ENCODE data around the gene CLPTM1L.

Gene CLPTM1L

DNA sequence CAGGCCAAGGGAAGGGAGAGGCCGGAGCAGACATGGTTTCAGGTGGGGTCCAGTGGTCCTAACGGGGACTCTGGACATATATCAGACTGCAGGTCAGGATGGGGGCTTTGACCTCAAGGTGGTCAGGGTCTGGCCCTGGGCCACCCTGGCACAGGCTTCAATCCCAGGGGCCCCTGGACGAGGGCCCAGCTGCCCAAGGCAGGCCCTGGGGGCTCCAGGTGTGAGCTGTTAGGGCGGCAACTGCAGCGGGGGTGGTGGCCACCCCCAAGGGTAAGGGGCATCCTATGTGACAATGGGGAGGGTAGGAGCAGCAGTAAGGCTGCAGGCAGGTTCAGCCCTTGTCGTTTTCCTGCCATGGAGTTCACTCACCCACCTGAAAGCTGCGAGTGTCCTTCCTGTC is 45.4 kb upstream of the CLPTM1L start:
- no peak for TF ChIP-seq ZFX (IDR thresholded peaks at IDR 0.05)
- TF ChIP-seq CTCF (conservative IDR thresholded peaks at IDR 0.05): no peak
- no peak overlapping the region for H3K27ac ChIP-seq

- TF ChIP-seq CTCF (conservative IDR thresholded peaks at IDR 0.05) (no peak), ZFX (IDR thresholded peaks at IDR 0.05) (no peak)
- no peak overlapping the region for H3K27ac ChIP-seq
Measured at GRCh38 chr5:1388383-1388967, 43.6 kb upstream of the CLPTM1L start.

DNA sequence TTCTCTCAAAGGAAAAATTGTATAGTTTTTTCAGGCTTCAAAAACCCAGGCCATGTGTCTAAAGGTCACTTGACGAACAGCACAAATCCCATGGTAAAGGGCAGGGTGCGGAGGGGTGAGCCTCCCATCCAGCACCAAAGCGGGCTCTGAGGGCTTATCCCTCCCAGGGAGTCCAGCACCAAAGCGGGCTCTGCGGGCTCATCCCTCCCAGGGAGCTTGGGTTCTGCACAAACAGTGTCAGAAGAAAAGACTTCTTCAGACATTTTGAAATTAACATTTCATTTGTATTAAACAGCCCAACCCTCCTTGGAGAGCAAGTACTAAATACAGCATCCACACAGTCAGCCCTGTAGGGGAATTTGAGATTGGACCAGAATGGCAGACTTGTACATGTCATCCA is 43.0 kb upstream of the CLPTM1L start:
- TF ChIP-seq ZFX (IDR thresholded peaks at IDR 0.05): no peak
- TF ChIP-seq CTCF (conservative IDR thresholded peaks at IDR 0.05): no peak
- no peak overlapping the region for H3K27ac ChIP-seq

DNA sequence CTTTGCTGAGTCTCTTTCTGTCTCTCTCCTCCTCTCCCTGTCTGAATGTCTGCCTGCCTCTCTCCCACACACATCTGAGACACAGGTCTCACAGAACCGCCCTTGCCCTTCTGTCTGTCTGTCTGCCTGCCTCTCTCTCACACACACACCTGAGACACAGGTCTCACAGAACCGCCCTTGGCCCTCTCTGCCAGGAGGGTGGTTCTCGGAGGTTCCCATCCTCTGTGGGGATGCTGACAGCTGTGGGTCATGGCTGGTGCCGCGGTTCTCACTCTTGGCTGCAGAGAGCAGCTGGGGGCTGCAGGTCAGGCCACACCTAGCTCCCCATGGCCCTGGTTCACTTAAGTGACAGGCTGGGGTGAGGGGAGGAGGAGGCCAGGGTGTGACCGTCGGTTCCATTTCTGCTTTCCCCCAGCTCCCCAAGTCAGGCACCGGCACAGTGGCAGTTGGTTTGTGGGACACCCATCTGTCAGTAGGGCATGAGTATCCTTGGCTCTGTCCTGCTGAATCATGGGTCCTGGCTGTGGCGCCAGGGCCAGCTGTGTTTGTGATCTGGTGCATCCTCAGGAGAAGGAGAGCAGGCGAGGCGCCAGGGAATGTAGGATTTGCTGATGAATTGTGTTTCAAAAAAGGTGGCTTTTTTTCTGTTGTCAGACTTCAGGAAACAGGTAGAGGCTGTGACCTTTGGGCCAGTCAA is 42.3 kb upstream of the CLPTM1L start:
- TF ChIP-seq ZFX (IDR thresholded peaks at IDR 0.05) (no peak), CTCF (conservative IDR thresholded peaks at IDR 0.05) (no peak)
- H3K27ac ChIP-seq: peak overlapping the region; percentile 72; the same call in 1 of the 2 replicates

- H3K27ac ChIP-seq: peak overlapping the region; percentile 72
- TF ChIP-seq ZFX (IDR thresholded peaks at IDR 0.05): no peak
Measured at GRCh38 chr5:1386274-1386717, 41.4 kb upstream of the CLPTM1L start.

- TF ChIP-seq ZFX (IDR thresholded peaks at IDR 0.05) (peak; percentile 20; the same call in 1 of the 2 replicates), CTCF (conservative IDR thresholded peaks at IDR 0.05) (no peak)
- peak overlapping the region; percentile 72 for H3K27ac ChIP-seq
Measured at GRCh38 chr5:1385395-1386273, 40.7 kb upstream of the CLPTM1L start.

DNA sequence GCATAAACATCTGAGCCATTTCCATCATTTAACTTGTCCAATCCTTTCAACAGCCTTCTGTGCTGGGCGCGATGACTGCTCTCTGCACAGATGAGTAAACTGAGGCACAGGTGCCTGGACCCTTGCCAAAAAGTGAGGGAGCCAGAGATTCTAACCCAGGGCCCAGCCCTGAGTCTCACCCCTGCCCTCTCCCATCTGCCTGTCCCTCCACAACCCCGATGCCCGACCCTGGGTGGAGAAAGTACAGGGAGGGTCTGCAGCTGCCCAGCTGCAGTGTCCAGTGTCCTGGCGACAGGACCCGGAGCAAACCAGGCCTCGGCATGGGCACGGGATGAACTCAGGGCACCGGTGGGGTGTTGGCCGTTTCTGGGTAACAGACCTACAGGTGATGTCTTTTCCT is 39.6 kb upstream of the CLPTM1L start:
- H3K27ac ChIP-seq: no peak overlapping the region
- TF ChIP-seq ZFX (IDR thresholded peaks at IDR 0.05) (no peak), CTCF (conservative IDR thresholded peaks at IDR 0.05) (no peak)

Data from C4-2B (cell line).